22Rv1 (cell line): ENCODE results near the gene GLP1R.

Source experiments
- ZFX ChIP-seq: fragments of 450-650 bp; IDR thresholded peaks from 2 replicates; pipeline ENCODE4 v1.6.1; 2017; ENCODE audit warnings: antibody characterized with exemption, borderline replicate concordance
- TF ChIP-seq, protein P1 (sequence below): fragments of 450-650 bp; IDR thresholded peaks from 2 replicates; pipeline ENCODE4 v1.5.1; 2017; ENCODE audit warnings: mild to moderate bottlenecking

DNA sequence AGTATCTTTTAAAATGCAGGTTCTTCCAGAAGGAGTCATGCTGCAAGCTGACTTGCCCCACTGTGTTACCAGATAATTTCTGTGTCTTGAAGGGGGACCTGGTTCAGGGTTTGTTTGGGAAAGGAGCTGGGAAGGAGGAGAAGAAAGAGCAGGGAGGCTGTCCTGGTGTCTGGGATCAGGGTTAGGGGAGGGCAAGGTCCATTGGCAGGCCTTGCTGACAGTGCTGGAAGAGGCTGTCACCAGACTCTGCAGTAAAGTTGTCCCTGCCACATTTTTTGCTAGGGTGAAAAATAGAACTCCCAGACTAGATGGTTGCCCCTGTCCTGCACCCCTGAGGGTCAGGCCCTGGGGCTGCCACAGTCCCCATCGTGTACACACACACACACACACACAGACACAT, 14.9 kb downstream of the GLP1R start:
- TF ChIP-seq, protein P1, sequence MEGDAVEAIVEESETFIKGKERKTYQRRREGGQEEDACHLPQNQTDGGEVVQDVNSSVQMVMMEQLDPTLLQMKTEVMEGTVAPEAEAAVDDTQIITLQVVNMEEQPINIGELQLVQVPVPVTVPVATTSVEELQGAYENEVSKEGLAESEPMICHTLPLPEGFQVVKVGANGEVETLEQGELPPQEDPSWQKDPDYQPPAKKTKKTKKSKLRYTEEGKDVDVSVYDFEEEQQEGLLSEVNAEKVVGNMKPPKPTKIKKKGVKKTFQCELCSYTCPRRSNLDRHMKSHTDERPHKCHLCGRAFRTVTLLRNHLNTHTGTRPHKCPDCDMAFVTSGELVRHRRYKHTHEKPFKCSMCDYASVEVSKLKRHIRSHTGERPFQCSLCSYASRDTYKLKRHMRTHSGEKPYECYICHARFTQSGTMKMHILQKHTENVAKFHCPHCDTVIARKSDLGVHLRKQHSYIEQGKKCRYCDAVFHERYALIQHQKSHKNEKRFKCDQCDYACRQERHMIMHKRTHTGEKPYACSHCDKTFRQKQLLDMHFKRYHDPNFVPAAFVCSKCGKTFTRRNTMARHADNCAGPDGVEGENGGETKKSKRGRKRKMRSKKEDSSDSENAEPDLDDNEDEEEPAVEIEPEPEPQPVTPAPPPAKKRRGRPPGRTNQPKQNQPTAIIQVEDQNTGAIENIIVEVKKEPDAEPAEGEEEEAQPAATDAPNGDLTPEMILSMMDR = no peak
- TF ChIP-seq ZFX = no peak
